Measurements from ENCODE around the gene DUSP9.

The DUSP9 gene

DNA sequence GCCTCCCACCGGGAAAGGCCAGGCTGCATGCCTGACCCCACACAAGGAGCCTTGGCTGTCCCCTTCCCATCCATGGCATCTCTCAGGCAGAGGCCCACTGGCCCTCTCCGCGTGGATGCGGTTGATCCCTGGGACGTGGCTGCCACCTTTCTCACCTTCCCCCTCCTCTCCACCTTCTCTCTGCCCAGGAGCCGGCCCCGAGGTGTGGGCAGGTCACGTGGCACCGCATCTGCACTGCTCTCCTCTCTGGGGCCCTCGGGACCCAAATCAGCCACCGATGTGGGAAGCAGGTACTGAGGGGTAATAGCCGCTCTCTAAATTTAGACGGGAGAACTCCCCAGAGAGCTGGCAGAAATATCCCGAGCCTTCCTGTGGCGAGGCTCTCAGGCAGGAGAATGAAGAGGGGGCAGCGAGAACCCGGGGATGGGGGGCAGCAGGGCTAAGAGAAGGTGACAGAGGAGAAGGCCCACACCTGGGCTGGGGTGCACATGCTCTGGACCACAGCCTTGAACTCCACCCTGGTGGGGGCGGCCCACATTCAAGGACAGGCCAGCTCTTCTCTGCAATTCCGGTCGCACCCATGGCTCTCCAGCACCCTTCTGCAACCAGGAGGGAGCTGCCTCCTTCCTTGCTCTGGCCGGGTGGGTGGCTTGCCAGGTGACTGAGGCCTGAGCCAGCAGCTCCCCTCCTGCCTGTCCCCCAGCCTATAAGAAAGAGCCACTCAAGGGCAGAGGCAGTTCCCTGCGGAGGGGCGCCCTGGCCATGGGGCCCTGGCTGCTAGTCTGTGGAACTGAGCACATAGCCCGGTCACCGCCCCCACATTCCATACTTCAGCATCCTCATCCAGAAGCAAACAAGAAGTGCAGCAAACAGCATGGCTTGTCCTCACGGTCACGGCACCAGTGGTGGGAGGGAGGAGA lies 9.6 kb upstream of the DUSP9 start:
- TF ChIP-seq, protein P1, sequence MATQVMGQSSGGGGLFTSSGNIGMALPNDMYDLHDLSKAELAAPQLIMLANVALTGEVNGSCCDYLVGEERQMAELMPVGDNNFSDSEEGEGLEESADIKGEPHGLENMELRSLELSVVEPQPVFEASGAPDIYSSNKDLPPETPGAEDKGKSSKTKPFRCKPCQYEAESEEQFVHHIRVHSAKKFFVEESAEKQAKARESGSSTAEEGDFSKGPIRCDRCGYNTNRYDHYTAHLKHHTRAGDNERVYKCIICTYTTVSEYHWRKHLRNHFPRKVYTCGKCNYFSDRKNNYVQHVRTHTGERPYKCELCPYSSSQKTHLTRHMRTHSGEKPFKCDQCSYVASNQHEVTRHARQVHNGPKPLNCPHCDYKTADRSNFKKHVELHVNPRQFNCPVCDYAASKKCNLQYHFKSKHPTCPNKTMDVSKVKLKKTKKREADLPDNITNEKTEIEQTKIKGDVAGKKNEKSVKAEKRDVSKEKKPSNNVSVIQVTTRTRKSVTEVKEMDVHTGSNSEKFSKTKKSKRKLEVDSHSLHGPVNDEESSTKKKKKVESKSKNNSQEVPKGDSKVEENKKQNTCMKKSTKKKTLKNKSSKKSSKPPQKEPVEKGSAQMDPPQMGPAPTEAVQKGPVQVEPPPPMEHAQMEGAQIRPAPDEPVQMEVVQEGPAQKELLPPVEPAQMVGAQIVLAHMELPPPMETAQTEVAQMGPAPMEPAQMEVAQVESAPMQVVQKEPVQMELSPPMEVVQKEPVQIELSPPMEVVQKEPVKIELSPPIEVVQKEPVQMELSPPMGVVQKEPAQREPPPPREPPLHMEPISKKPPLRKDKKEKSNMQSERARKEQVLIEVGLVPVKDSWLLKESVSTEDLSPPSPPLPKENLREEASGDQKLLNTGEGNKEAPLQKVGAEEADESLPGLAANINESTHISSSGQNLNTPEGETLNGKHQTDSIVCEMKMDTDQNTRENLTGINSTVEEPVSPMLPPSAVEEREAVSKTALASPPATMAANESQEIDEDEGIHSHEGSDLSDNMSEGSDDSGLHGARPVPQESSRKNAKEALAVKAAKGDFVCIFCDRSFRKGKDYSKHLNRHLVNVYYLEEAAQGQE (IDR thresholded peaks at IDR 0.05; ENCODE audit: insufficient replicate concordance, low read depth) = no peak
- TF ChIP-seq POLR2AphosphoS5 (IDR thresholded peaks at IDR 0.05; ENCODE audit: low read depth) = no peak
- TF ChIP-seq GABPA (IDR thresholded peaks at IDR 0.05; ENCODE audit: low read depth) = no peak
- TF ChIP-seq, protein P2, sequence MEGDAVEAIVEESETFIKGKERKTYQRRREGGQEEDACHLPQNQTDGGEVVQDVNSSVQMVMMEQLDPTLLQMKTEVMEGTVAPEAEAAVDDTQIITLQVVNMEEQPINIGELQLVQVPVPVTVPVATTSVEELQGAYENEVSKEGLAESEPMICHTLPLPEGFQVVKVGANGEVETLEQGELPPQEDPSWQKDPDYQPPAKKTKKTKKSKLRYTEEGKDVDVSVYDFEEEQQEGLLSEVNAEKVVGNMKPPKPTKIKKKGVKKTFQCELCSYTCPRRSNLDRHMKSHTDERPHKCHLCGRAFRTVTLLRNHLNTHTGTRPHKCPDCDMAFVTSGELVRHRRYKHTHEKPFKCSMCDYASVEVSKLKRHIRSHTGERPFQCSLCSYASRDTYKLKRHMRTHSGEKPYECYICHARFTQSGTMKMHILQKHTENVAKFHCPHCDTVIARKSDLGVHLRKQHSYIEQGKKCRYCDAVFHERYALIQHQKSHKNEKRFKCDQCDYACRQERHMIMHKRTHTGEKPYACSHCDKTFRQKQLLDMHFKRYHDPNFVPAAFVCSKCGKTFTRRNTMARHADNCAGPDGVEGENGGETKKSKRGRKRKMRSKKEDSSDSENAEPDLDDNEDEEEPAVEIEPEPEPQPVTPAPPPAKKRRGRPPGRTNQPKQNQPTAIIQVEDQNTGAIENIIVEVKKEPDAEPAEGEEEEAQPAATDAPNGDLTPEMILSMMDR (IDR thresholded peaks at IDR 0.05; ENCODE audit: insufficient read depth, low read length) = no peak
- TF ChIP-seq SPI1 (IDR thresholded peaks at IDR 0.05; ENCODE audit: borderline replicate concordance, low read depth) = no peak
- Histone ChIP-seq H3K27me3 (ENCODE audit: insufficient read depth, poor library complexity, severe bottlenecking) (peaks cover 17% of the 10 kb centered on the region), H3K4me3 (replicated peaks; ENCODE audit: insufficient read depth, low read length) (no peak overlapping the region), H3K27ac (replicated peaks) (no peak overlapping the region)
- no peak for DNase-seq (ENCODE audit: low read depth in 1 of 2, low spot score in 1 of 2)

DNA sequence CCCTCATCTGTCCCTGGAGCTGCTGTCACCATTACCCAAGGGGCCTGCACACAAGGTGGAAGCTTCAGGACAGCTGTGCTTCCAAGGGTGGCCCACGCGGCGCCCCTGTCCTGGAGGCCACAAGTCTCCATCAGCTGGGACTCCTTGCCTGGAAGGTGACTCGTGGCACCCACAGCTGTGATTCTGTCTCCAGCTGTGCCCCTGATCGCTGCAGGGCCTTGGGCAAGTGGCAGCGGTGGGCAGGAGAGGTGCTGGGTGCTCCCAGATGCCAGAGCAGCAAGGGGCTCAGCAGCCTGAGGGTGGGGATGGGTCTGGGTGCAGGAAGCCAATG lies 9.0 kb upstream of the DUSP9 start:
- Histone ChIP-seq H3K4me3 (replicated peaks; ENCODE audit: insufficient read depth, low read length) (no peak overlapping the region), H3K27me3 (ENCODE audit: insufficient read depth, poor library complexity, severe bottlenecking) (peaks cover 21% of the 10 kb centered on the region), H3K27ac (replicated peaks) (no peak overlapping the region)
- TF ChIP-seq SPI1 (IDR thresholded peaks at IDR 0.05; ENCODE audit: borderline replicate concordance, low read depth) = no peak
- DNase-seq (ENCODE audit: low read depth in 1 of 2, low spot score in 1 of 2) = no peak

DNA sequence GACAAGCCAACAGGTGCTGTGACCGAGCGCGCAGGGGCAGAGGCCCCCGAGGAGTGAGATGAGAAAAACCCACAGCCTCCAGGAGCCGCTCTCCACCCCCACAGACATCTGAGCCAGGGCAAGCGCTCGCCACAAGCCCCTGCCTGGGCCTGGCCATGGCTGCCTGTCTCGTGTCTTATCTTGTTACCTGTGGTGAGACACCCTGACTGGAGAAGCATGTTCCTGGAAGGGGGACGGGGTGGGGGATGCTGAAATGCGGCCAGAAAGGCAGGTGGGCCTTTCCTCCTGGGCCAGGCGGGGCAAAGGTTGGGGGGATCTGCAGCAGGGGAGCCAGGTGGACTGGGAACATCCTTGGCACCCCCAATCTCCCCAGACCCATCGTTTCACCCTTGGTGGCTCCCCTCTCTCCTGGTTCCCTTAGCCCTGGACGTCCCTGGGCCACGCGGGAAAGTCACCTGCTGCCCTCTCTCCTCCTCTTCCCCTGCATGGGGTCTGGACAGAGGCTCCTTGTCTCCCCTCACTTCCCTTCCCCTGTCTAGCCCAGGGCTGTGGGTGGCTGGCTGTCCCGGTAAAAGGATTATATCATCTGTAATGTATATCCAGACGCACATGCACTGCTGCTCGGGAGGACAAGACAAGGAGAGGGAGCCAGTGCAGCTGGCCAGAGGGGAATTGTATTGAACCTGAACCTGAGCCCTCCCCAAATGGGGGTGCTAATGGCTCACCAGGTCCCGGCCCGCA lies 8.4 kb upstream of the DUSP9 start:
- no peak overlapping the region for H3K4me3 ChIP-seq (replicated peaks; ENCODE audit: insufficient read depth, low read length)

DNA sequence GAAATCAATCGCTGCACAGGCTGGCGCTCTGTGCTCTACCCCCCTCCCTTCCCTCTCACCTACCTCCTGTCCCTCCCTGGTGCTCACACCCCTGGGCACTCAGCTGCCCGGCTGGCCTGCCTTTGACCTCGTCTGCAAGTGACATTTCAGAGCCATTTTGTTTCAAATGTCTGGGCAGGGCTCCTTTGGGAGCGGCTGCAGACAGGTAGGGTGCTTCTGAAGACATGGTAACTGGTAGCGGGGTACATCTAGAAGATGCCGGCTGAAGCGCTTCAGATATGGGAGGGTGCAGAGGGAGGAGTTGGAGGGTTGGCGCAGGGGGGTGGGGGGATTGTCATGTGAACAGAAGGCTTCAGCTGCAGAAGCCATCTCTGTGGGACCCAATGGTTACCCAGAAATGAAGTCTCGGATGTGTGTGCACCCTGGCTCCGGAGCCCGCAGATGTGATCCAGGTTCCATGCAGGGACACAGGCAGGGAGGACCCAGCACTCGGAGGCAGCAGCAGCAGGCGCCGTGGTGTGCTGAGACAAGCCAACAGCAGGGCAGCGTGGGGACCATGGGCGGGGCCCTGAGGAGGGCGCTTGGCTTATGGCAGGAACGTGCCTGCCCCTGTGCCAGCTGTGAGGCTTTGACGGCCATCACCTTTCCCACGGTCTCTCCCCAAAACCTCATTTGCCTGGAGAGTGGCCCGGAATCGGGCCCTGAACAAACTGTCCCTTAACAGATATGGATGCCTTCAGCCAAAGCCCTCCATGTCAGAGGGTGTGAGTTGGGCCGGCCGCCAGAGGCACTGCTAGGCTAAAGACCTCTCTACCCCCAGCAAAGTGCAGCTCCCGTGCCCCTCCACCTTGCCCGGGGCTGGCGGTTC lies 7.6 kb upstream of the DUSP9 start:
- Histone ChIP-seq H3K4me3 (replicated peaks; ENCODE audit: insufficient read depth, low read length) (no peak overlapping the region), H3K27me3 (ENCODE audit: insufficient read depth, poor library complexity, severe bottlenecking) (peaks cover 30% of the 10 kb centered on the region), H3K27ac (replicated peaks) (no peak overlapping the region)
- TF ChIP-seq POLR2AphosphoS5 (IDR thresholded peaks at IDR 0.05; ENCODE audit: low read depth) = no peak
- no peak for TF ChIP-seq SPI1 (IDR thresholded peaks at IDR 0.05; ENCODE audit: borderline replicate concordance, low read depth)
- TF ChIP-seq GABPA (IDR thresholded peaks at IDR 0.05; ENCODE audit: low read depth) = no peak
- TF ChIP-seq, protein P2 (IDR thresholded peaks at IDR 0.05; ENCODE audit: insufficient read depth, low read length) = no peak
- TF ChIP-seq, protein P1 (IDR thresholded peaks at IDR 0.05; ENCODE audit: insufficient replicate concordance, low read depth) = no peak
- no peak for DNase-seq (ENCODE audit: low read depth in 1 of 2, low spot score in 1 of 2)

More for the DNA sequence above, 8.4 kb upstream of the DUSP9 start:
- no peak for TF ChIP-seq SPI1 (IDR thresholded peaks at IDR 0.05; ENCODE audit: borderline replicate concordance, low read depth)
- Histone ChIP-seq H3K27me3 (ENCODE audit: insufficient read depth, poor library complexity, severe bottlenecking) (peaks cover 27% of the 10 kb centered on the region), H3K27ac (replicated peaks) (no peak overlapping the region)
- DNase-seq (ENCODE audit: low read depth in 1 of 2, low spot score in 1 of 2) = no peak

Measured in HL-60 (cell line).